WERI-Rb-1 (cell line): ENCODE results near the gene SMIM38.

Experiments used
- DNase-seq: peaks from one replicate; pipeline ENCODE4 v3.0.0-alpha.2; 2020
- H3K27ac ChIP-seq: fragments of 250-450 bp; sonication (Bioruptor Pico); 2 replicates; pipeline ENCODE4 v1.5.1; 2020; ENCODE audit warnings: mild to moderate bottlenecking, moderate library complexity
- H3K27me3 ChIP-seq: fragments of 250-450 bp; sonication (Bioruptor Pico); 2 replicates; pipeline ENCODE4 v1.5.1; 2021; ENCODE audit warnings: mild to moderate bottlenecking, low read depth, moderate library complexity; ENCODE audit not compliant: insufficient read depth, severe bottlenecking
- H3K36me3 ChIP-seq: fragments of 250-450 bp; sonication (Bioruptor Pico); 2 replicates; pipeline ENCODE4 v1.5.1; 2020; ENCODE audit warnings: mild to moderate bottlenecking, moderate library complexity
- H3K4me3 ChIP-seq: 2 replicates; pipeline ENCODE4 v1.5.1; 2011; ENCODE audit warnings: low read depth, mild to moderate bottlenecking, control low read depth, low read length
- H3K9me3 ChIP-seq: fragments of 250-450 bp; sonication (Bioruptor Pico); 2 replicates; pipeline ENCODE4 v1.5.1; 2021; ENCODE audit warnings: mild to moderate bottlenecking, moderate library complexity; ENCODE audit not compliant: severe bottlenecking
- TF ChIP-seq, protein P1 (sequence below): IDR thresholded peaks from 2 replicates; pipeline ENCODE4 v1.5.1; 2011; ENCODE audit warnings: low read depth, mild to moderate bottlenecking, control low read depth, inconsistent platforms, low read length

Gene SMIM38

DNA sequence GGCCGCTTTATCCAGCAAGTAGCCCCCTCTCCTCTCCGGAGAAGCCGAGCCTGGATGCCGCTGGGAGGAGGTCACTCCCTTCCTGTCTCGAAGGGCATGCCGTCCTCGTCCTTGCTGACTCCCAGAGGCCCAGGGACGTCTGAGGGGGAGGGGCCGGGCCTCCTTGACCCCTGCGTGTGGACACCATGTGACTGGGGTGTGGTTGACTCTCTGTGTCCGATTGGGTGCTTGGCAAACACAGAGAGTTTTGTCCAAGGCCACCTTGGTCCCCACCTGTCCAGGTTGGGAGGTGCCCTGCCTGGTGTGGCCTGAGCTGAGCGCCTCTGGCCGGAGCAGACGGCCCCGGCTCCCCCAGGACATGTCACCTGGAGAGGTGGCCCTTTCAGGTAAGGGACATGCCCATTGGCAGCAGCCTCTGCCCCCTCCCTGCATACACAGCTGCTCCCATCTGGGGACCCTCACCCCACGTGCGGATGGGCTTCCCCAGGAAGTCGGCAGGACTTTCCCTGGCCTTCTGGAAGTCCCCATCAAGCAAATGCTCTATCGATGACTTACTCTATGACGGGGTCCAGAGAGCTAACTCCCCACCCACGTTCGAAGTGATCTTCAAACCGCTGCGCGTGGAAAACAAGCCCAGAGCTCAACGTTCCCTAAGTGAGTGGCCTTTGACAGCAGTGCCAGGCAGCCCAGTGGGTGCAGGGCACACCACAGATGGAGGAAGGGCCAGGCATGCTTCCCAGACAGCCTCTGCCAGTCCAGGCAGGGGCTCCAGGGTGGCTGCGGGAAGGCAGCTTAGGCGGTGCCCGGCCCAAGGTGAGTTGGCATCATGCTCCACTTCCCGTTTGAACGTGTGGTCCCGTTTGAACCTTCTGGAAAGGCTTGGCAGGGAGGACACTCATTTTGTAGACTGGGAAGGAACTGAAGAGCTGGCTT is at the start of gene SMIM38:
TSS of gene SMIM38 (plus strand) at position 634 of the 933 bp plus-strand sequence. CDS start 1,912 bp downstream, outside the sequence.
- Histone ChIP-seq H3K9me3 (peaks cover 2% of the 10 kb centered on the region), H3K4me3 (no peak within 1 kb of the TSS), H3K27ac (no peak within 1 kb of the TSS), H3K36me3 (no peaks in the 10 kb centered on the region), H3K27me3 (no peaks in the 10 kb centered on the region)
- no peak for DNase-seq
- TF ChIP-seq, protein P1, sequence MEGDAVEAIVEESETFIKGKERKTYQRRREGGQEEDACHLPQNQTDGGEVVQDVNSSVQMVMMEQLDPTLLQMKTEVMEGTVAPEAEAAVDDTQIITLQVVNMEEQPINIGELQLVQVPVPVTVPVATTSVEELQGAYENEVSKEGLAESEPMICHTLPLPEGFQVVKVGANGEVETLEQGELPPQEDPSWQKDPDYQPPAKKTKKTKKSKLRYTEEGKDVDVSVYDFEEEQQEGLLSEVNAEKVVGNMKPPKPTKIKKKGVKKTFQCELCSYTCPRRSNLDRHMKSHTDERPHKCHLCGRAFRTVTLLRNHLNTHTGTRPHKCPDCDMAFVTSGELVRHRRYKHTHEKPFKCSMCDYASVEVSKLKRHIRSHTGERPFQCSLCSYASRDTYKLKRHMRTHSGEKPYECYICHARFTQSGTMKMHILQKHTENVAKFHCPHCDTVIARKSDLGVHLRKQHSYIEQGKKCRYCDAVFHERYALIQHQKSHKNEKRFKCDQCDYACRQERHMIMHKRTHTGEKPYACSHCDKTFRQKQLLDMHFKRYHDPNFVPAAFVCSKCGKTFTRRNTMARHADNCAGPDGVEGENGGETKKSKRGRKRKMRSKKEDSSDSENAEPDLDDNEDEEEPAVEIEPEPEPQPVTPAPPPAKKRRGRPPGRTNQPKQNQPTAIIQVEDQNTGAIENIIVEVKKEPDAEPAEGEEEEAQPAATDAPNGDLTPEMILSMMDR = no peak

DNA sequence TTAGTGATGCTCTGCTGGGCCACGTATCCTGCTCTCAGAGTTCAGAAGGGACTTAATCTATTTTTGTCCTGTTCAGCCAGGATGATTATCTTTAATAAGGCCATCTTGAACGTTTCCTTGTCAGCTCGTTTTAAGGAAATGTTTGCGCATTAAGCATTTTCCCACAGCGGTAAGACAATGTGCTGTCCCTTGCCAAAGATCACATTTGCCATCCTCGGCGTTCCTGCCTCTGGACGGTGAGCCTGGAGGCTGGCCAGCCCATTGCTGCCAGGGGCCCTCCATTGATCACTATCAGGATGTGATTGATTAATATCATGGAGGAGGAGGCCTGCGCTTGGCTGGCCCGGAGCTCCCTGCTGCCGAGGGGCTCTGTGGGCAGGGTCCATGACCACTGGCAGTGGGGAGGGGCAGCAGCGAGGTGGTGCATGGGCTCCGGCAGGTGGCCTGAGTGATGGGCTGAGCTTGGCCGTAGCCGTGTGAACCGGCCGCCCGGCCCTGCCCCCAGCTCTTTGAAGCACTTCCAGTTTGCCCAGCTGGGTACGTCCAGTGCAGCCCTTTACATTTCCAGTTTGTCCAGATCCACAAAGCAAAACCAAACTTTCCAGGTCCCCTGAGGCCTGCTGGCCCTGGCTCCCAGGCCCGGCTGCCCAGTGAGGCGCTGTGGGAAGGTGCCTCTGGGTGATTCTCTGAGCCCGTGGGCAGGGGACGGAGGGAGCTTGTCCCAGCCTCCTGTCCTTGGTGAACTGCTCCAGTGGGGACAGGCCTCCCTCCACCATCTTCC is 49.5 kb upstream of the SMIM38 start:
- H3K4me3 ChIP-seq = no peak overlapping the region
- no peak for DNase-seq
- H3K27me3 ChIP-seq = peaks cover 11% of the 10 kb centered on the region
- TF ChIP-seq, protein P1 = no peak
- H3K36me3 ChIP-seq = no peaks in the 10 kb centered on the region
- no peaks in the 10 kb centered on the region for H3K9me3 ChIP-seq
- no peak overlapping the region for H3K27ac ChIP-seq

DNA sequence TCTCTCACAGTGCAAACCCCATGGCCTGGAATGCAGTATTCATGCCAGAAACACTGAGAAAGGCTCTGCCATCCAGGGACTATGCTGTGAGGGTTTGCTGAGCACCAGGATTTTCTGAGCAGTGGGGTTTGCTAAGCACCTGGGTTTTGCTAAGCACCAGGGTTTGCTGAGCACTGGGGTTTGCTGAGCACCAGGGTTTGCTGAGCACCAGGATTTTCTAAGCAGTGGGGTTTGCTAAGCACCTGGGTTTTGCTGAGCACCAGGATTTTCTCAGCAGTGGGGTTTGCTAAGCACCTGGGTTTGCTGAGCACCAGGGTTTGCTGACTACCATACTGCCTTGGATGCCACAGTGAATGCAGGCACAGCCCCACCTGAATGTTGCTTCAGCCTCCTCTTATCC is 48.3 kb upstream of the SMIM38 start:
- Histone ChIP-seq H3K36me3 (no peaks in the 10 kb centered on the region), H3K9me3 (no peaks in the 10 kb centered on the region), H3K4me3 (no peak overlapping the region), H3K27me3 (peaks cover 5% of the 10 kb centered on the region), H3K27ac (no peak overlapping the region)
- DNase-seq = no peak
- TF ChIP-seq, protein P1 = no peak

DNA sequence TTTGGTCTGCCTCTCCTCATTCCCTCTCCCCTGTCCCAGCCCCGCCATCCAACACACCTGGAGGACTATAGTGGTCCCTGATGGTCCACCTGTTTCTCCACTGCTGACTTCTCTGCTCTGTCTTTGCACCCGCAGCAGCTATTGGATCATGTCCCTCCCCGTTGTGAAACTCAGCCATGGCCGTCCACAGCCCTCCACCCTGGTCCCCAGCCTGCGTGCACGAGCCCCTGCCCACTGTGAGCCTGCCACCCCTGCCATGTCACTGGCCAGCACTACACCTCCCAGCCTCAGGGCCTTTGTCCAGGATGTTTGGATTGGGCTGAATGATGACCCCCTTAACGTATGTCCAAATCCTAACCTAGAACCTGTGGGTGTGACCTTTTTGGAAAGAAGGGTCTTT is 47.7 kb upstream of the SMIM38 start:
- no peak for DNase-seq
- no peaks in the 10 kb centered on the region for H3K27me3 ChIP-seq

DNA sequence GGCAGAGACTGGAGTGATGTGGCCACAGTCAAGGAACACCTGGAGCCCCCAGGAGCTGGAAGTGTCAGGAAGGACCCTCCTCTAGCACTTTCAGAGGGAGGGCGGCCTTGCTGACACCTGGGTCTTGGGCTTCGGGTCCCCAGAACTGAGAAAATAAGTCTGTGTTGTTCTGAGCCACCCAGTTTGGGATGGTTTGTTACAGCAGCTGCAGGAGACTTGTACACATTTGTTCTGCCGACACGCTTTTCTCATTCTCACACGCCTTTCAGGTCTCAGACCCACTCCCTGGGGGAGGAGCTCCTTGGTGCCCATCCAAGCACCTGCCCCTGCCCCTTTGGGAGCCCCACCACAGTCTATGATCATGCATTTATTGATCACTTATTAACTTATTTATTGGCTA is 47.2 kb upstream of the SMIM38 start:
- Histone ChIP-seq H3K4me3 (no peak overlapping the region), H3K36me3 (no peaks in the 10 kb centered on the region), H3K27ac (no peak overlapping the region), H3K27me3 (no peaks in the 10 kb centered on the region), H3K9me3 (no peaks in the 10 kb centered on the region)
- TF ChIP-seq, protein P1 = no peak
- DNase-seq = no peak

More for the DNA sequence above, 47.7 kb upstream of the SMIM38 start:
- H3K36me3 ChIP-seq = no peaks in the 10 kb centered on the region
- no peak overlapping the region for H3K27ac ChIP-seq
- TF ChIP-seq, protein P1 = no peak
- H3K4me3 ChIP-seq = no peak overlapping the region
- H3K9me3 ChIP-seq = no peaks in the 10 kb centered on the region
